ENCODE results near the gene LIPE.

GRCh38 chr19:42435316-42435715 is 8.1 kb upstream of the LIPE start:
- TF ChIP-seq CTCF (IDR thresholded peaks at IDR 0.05) (no peak), POLR2AphosphoS5 (IDR thresholded peaks at IDR 0.05) (no peak)
